ENCODE data around the gene RIPOR3. TPM values are rescaled to one million over a fixed set of nuclear protein-coding genes. Genes with fewer than 3 reads are reported as not detected.
A peak's percentile ranks its signal among the peaks of the same experiment; 100 is the strongest.

RIPOR3 gene
- total RNA-seq, 4 donors from 2014 or later = 6.1 to 25.7 (median 15.3) TPM

GRCh38 chr20:50589548-50590347 lies 101.6 kb downstream of the RIPOR3 start:
- no peak for TF ChIP-seq POLR2A (IDR thresholded peaks at IDR 0.05; ENCODE audit: low read depth)
- no peak for TF ChIP-seq POLR2AphosphoS5 (IDR thresholded peaks at IDR 0.05)
- Histone ChIP-seq H3K27ac (replicated peaks in 1 of 4) (no peak overlapping the region), H3K4me1 (peaks cover 15 to 33% (median 20%) of the 10 kb centered on the region in 4 donors), H3K27me3 (no peaks in the 10 kb centered on the region), H3K4me3 (no peak overlapping the region), H3K36me3 (peaks cover 6 to 61% (median 47%) of the 10 kb centered on the region in 4 donors), H3K9me3 (no peaks in the 10 kb centered on the region)
- intact Hi-C loops (cut with DNase I) = no loop called here
- no peak for DNase-seq (ENCODE audit: extremely low spot score)
- 93% methylated on average over 20 of the region's 20 CpGs for WGBS

GRCh38 chr20:50588034-50588736 lies 103.2 kb downstream of the RIPOR3 start:
- WGBS = 66% methylated on average over 12 of the region's 12 CpGs
- DNase-seq (ENCODE audit: extremely low spot score) = no peak
- Histone ChIP-seq H3K4me1 (peaks cover 15 to 24% (median 18%) of the 10 kb centered on the region in 4 donors), H3K27me3 (no peaks in the 10 kb centered on the region), H3K9me3 (no peaks in the 10 kb centered on the region), H3K36me3 (peaks cover 10 to 77% (median 63%) of the 10 kb centered on the region in 4 donors), H3K27ac (replicated peaks in 1 of 4) (no peak overlapping the region), H3K4me3 (no peak overlapping the region)
- TF ChIP-seq CTCF (IDR thresholded peaks at IDR 0.05) = peak; percentile 75 to 90 (median 76)
- no peak for TF ChIP-seq EP300 (IDR thresholded peaks at IDR 0.05)
- no peak for TF ChIP-seq POLR2A (IDR thresholded peaks at IDR 0.05; ENCODE audit: low read depth)
- peak; percentile 9 to 22 for TF ChIP-seq POLR2AphosphoS5 (IDR thresholded peaks at IDR 0.05)
- intact Hi-C loops (cut with DNase I) = no loop called here

- intact Hi-C loops (cut with DNase I) = no loop called here
- no peak overlapping the region for H3K27ac ChIP-seq (replicated peaks in 1 of 4)
- no peak for DNase-seq (ENCODE audit: extremely low spot score)
These were observed 103.9 kb downstream of the RIPOR3 start for GRCh38 chr20:50587291-50587961.

GRCh38 chr20:50586531-50587232 lies 104.7 kb downstream of the RIPOR3 start:
- intact Hi-C loops (cut with DNase I) = no loop called here
- no peak overlapping the region for H3K27ac ChIP-seq (replicated peaks in 1 of 4)
- 89% methylated on average over 13 of the region's 13 CpGs for WGBS
- TF ChIP-seq EP300 (IDR thresholded peaks at IDR 0.05) (no peak), CTCF (IDR thresholded peaks at IDR 0.05) (no peak), POLR2A (IDR thresholded peaks at IDR 0.05; ENCODE audit: low read depth) (no peak), POLR2AphosphoS5 (IDR thresholded peaks at IDR 0.05) (no peak)
- H3K9me3 ChIP-seq = no peaks in the 10 kb centered on the region
- H3K4me1 ChIP-seq = peaks cover under 1 to 9% (median 3%) of the 10 kb centered on the region in 4 donors
- no peak overlapping the region for H3K4me3 ChIP-seq
- no peaks in the 10 kb centered on the region for H3K27me3 ChIP-seq
- H3K36me3 ChIP-seq = peaks cover 10 to 84% (median 78%) of the 10 kb centered on the region in 4 donors
- no peak for DNase-seq (ENCODE audit: extremely low spot score)

More at GRCh38 chr20:50587291-50587961, 103.9 kb downstream of the RIPOR3 start:
- no peaks in the 10 kb centered on the region for H3K9me3 ChIP-seq
- 87% methylated on average over 14 of the region's 19 CpGs for WGBS
- H3K27me3 ChIP-seq = no peaks in the 10 kb centered on the region
- peaks cover 8 to 16% (median 11%) of the 10 kb centered on the region in 4 donors for H3K4me1 ChIP-seq
- H3K4me3 ChIP-seq = no peak overlapping the region
- TF ChIP-seq POLR2A (IDR thresholded peaks at IDR 0.05; ENCODE audit: low read depth) (no peak), EP300 (IDR thresholded peaks at IDR 0.05) (no peak), POLR2AphosphoS5 (IDR thresholded peaks at IDR 0.05) (no peak), CTCF (IDR thresholded peaks at IDR 0.05) (no peak)
- H3K36me3 ChIP-seq = peaks cover 10 to 84% (median 70%) of the 10 kb centered on the region in 4 donors
